Thymus (tissue), 11 donors: Measurements from ENCODE around the gene OXTR. TPM values are rescaled to one million over a fixed set of nuclear protein-coding genes. Genes with fewer than 3 reads are reported as not detected.

ENCODE experiments used
- DNase-seq, 9 donors: peaks; one replicate each; pipeline ENCODE4 v3.0.0-alpha.2; 2013; ENCODE audit warnings: low spot score in 9 of 9, low read depth in 6 of 9, missing footprints in 1 of 9
- H3K27ac ChIP-seq, 2 donors: one replicate each; pipeline ENCODE4 v1.5.1; 2013; ENCODE audit warnings: control low read depth in 1 of 2, low read depth in 1 of 2, low read length in 1 of 2, mild to moderate bottlenecking in 1 of 2, moderate library complexity in 1 of 2
- H3K27me3 ChIP-seq, 2 donors: one replicate each; pipeline ENCODE4 v1.5.1; 2013; ENCODE audit warnings: low read length in 1 of 2; ENCODE audit not compliant: control insufficient read depth in 2 of 2, insufficient read depth in 1 of 2
- H3K36me3 ChIP-seq, 2 donors: one replicate each; pipeline ENCODE4 v1.5.1; 2013; ENCODE audit warnings: low read length in 1 of 2, mild to moderate bottlenecking in 1 of 2, moderate library complexity in 1 of 2; ENCODE audit not compliant: control insufficient read depth in 2 of 2, insufficient read depth in 2 of 2
- H3K4me1 ChIP-seq, 2 donors: one replicate each; pipeline ENCODE4 v1.5.1; 2013; ENCODE audit warnings: low read length in 2 of 2; ENCODE audit not compliant: control insufficient read depth in 2 of 2, insufficient read depth in 2 of 2
- H3K4me3 ChIP-seq, 2 donors: one replicate each; pipeline ENCODE4 v1.5.1; 2013; ENCODE audit warnings: low read length in 2 of 2, control low read depth in 1 of 2, mild to moderate bottlenecking in 1 of 2
- H3K9me3 ChIP-seq, 2 donors: one replicate each; pipeline ENCODE4 v1.5.1; 2013; ENCODE audit warnings: low read length in 1 of 2, mild to moderate bottlenecking in 1 of 2; ENCODE audit not compliant: control insufficient read depth in 2 of 2, insufficient read depth in 1 of 2
- WGBS: extraction: QIAGEN DNeasy Blood & Tissue Kit; methylation state at CpG from one replicate; pipeline ENCODE4 v1.1.7; 2013; 5-methylcytosine and 5-hydroxymethylcytosine counted together
- polyA plus RNA-seq: library from polyadenylated mRNA; stranded (reverse); fragments of 200-250 nt; gene quantifications from one replicate; pipeline ENCODE4 v1.2.3, GENCODE V29; 2013
- total RNA-seq: library from RNA; stranded (reverse); fragments of 120-200 nt; gene quantifications from one replicate; pipeline ENCODE4 v1.2.4, GENCODE V29; 2013
- donor health status: healthy.

The OXTR gene
- total and polyA plus RNA-seq, 2 donors = 0.80 to 1.3 TPM

- no peaks in the 10 kb centered on the region for H3K27me3 ChIP-seq
- DNase-seq = no peak
- 69% methylated on average over 9 of the region's 9 CpGs for WGBS
- H3K36me3 ChIP-seq = no peaks in the 10 kb centered on the region
- H3K4me1 ChIP-seq = no peaks in the 10 kb centered on the region
- H3K9me3 ChIP-seq = no peaks in the 10 kb centered on the region
- H3K27ac ChIP-seq = no peak overlapping the region
- no peak overlapping the region for H3K4me3 ChIP-seq
These were observed 57.1 kb downstream of the OXTR start for GRCh38 chr3:8712045-8712907.

GRCh38 chr3:8709801-8710507, 59.5 kb downstream of the OXTR start:
- H3K9me3 ChIP-seq = no peaks in the 10 kb centered on the region
- no peak for DNase-seq
- no peak overlapping the region for H3K4me3 ChIP-seq
- no peak overlapping the region for H3K27ac ChIP-seq
- no peaks in the 10 kb centered on the region for H3K36me3 ChIP-seq
- no peaks in the 10 kb centered on the region for H3K27me3 ChIP-seq
- 87% methylated on average over 8 of the region's 8 CpGs for WGBS
- no peaks in the 10 kb centered on the region for H3K4me1 ChIP-seq

DNA sequence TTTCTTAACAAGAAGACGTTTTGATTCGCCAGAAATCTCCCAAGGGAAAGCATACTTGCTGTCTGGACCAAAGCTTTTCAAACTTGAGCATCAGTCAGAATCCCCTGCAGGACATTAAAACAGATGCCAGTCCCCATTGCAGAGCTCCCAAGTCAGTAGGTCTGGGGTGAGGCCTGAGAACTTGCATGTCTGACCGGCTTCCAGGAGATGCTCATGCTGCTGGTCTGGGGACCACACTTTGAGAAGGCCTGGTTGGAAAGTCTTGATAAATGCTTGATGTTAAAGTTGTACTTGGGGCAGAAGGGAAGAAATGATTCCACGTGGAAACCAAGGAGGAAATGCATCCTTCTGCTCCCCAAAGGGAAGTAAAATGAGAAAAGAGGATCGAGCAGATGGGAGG, 60.1 kb downstream of the OXTR start:
- no peaks in the 10 kb centered on the region for H3K9me3 ChIP-seq
- H3K4me1 ChIP-seq = no peaks in the 10 kb centered on the region
- H3K4me3 ChIP-seq = no peak overlapping the region
- H3K27ac ChIP-seq = no peak overlapping the region
- no peaks in the 10 kb centered on the region for H3K27me3 ChIP-seq
- no peaks in the 10 kb centered on the region for H3K36me3 ChIP-seq
- DNase-seq = no peak
- 74% methylated on average over 5 of the region's 5 CpGs for WGBS

DNA sequence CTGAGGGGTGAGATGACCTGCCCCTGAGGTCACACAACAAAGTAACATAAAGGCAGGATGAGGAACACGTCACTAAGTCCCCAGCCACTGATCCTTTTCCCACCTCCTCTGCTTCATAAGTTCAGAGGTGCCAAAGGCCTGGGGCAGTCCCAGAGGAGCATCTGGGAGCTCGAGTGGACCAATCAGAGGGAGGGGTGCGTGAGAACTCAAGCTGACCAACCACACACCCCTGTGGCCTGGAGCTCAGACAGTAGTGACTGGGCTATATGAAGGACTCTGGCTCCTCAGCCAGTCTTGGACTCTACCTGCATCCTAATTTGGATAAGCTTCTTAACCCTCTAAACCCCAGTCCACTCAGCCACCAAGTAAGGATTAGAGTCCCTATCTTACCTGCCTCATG, 63.8 kb downstream of the OXTR start:
- H3K4me1 ChIP-seq = no peaks in the 10 kb centered on the region
- H3K27me3 ChIP-seq = no peaks in the 10 kb centered on the region
- no peaks in the 10 kb centered on the region for H3K36me3 ChIP-seq
- WGBS = 87% methylated on average over 3 of the region's 3 CpGs
- H3K4me3 ChIP-seq = no peak overlapping the region
- no peak overlapping the region for H3K27ac ChIP-seq
- H3K9me3 ChIP-seq = no peaks in the 10 kb centered on the region
- DNase-seq = no peak

GRCh38 chr3:8702560-8702959, 66.9 kb downstream of the OXTR start:
- WGBS = 50% methylated on average over 3 of the region's 3 CpGs
- H3K27ac ChIP-seq = no peak overlapping the region
- H3K27me3 ChIP-seq = no peaks in the 10 kb centered on the region
- no peaks in the 10 kb centered on the region for H3K36me3 ChIP-seq
- no peaks in the 10 kb centered on the region for H3K4me1 ChIP-seq
- H3K4me3 ChIP-seq = no peak overlapping the region
- no peaks in the 10 kb centered on the region for H3K9me3 ChIP-seq
- DNase-seq = no peak

Other genes with a start within 250 kb of the OXTR start
- 0.47 TPM for gene SSUH2, start 124.8 kb downstream of the OXTR start, total RNA-seq
- 1.0 TPM for gene SSUH2, start 124.8 kb downstream of the OXTR start, polyA plus RNA-seq
- gene CAV3, start 35.8 kb downstream of the OXTR start, total RNA-seq = 0.38 TPM
- 1.2 TPM for gene CAV3, start 35.8 kb downstream of the OXTR start, polyA plus RNA-seq
- gene RAD18, start 193.9 kb upstream of the OXTR start, total RNA-seq = 14.5 TPM
- gene RAD18, start 193.9 kb upstream of the OXTR start, polyA plus RNA-seq = 4.0 TPM